ENCODE measurements around the gene MAPKAPK2.

- TF ChIP-seq CTCF (IDR thresholded peaks at IDR 0.05) (no peak), RAD21 (IDR thresholded peaks at IDR 0.05; ENCODE audit: low read length) (no peak)
Measured at GRCh38 chr1:206779638-206780037, 94.9 kb downstream of the MAPKAPK2 start.

Measured in SK-N-SH (cell line).